ENCODE data around the gene FOXP1.
"Not testable (repeated sequence)": the region's sequence is repeated elsewhere in the genome, so short reads cannot be mapped to it uniquely, and the experiment has no call there.

The FOXP1 gene

DNA sequence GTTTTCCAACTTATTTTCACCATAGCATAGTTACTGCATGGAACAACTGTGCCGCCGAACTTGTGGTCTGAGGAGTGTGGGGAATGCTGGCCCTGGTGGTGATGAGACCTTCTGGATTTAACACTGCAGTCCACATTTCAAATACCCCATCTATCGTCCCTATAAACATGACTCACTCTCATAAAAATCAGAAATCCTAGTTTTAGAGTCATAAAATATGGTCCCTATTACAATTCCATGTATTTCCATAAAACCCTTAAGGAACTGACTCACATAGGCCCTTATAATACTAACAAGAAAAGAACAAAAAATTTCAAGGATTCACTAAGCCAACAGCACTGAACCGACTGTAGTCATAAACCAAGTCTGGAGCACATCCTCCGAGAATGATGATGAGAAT, 147.2 kb downstream of the FOXP1 start:
- H3K27me3 ChIP-seq (replicated peaks; ENCODE audit: control insufficient read depth, insufficient read depth, low read length) = no peaks in the 10 kb centered on the region; the same call in 1 of the 2 replicates
- TF ChIP-seq, protein P1, sequence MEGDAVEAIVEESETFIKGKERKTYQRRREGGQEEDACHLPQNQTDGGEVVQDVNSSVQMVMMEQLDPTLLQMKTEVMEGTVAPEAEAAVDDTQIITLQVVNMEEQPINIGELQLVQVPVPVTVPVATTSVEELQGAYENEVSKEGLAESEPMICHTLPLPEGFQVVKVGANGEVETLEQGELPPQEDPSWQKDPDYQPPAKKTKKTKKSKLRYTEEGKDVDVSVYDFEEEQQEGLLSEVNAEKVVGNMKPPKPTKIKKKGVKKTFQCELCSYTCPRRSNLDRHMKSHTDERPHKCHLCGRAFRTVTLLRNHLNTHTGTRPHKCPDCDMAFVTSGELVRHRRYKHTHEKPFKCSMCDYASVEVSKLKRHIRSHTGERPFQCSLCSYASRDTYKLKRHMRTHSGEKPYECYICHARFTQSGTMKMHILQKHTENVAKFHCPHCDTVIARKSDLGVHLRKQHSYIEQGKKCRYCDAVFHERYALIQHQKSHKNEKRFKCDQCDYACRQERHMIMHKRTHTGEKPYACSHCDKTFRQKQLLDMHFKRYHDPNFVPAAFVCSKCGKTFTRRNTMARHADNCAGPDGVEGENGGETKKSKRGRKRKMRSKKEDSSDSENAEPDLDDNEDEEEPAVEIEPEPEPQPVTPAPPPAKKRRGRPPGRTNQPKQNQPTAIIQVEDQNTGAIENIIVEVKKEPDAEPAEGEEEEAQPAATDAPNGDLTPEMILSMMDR (IDR thresholded peaks at IDR 0.05; ENCODE audit: insufficient read depth, low read length, poor library complexity, severe bottlenecking) = no peak
- H3K4me3 ChIP-seq (replicated peaks; ENCODE audit: low read depth, low read length) = no peak overlapping the region
- no peak for DNase-seq (ENCODE audit: extremely low read depth, insufficient read length)
- no peaks in the 10 kb centered on the region for H3K36me3 ChIP-seq (ENCODE audit: control insufficient read depth, insufficient read depth, low read length)

DNA sequence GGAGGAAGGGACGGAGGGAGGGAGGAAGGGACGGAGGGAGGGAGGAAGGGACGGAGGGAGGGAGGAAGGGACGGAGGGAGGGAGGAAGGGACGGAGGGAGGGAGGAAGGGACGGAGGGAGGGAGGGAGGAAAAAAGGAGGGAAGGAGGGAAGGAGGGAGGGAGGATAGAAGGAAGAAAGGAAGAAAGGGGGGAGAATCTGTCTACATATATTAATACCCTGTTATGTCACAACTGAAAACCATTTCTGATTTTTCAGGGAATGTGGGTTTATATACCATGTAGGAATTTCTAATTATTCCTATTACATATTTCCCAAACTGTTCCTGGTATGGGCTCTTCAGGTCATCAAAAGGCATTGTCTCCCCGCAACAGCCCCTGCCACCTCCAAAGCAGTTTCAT, 147.7 kb downstream of the FOXP1 start:
- H3K36me3 ChIP-seq (ENCODE audit: control insufficient read depth, insufficient read depth, low read length); DNase-seq (ENCODE audit: extremely low read depth, insufficient read length); H3K4me3 ChIP-seq (replicated peaks; ENCODE audit: low read depth, low read length): not testable (repeated sequence)

DNA sequence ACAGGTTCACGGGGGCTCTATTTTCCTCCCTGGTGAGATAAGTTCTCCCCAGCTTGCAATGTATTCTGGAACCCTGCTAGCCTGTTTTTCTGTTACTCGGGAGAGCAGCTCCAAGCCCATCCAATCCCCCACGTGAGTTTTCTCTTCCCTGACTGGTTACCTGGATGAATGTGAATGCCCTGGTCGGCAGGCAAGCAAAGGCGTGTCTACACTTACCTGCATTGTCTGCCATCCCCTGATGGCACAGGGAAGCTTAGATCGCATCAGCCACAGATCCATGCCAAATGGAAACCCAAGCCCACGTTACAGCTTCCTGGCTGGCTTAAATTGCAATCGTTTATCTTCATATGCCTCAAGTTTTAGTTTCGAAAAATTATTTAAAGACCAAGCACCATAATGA, 149.9 kb downstream of the FOXP1 start:
- TF ChIP-seq, protein P1 (IDR thresholded peaks at IDR 0.05; ENCODE audit: insufficient read depth, low read length, poor library complexity, severe bottlenecking) = no peak
- Histone ChIP-seq H3K27me3 (replicated peaks; ENCODE audit: control insufficient read depth, insufficient read depth, low read length) (no peaks in the 10 kb centered on the region; the same call in none of the 2 replicates), H3K4me3 (replicated peaks; ENCODE audit: low read depth, low read length) (no peak overlapping the region), H3K36me3 (ENCODE audit: control insufficient read depth, insufficient read depth, low read length) (no peaks in the 10 kb centered on the region)
- DNase-seq (ENCODE audit: extremely low read depth, insufficient read length) = no peak

More for the DNA sequence above, 147.7 kb downstream of the FOXP1 start:
- not testable (repeated sequence) for H3K27me3 ChIP-seq (replicated peaks; ENCODE audit: control insufficient read depth, insufficient read depth, low read length)

DNA sequence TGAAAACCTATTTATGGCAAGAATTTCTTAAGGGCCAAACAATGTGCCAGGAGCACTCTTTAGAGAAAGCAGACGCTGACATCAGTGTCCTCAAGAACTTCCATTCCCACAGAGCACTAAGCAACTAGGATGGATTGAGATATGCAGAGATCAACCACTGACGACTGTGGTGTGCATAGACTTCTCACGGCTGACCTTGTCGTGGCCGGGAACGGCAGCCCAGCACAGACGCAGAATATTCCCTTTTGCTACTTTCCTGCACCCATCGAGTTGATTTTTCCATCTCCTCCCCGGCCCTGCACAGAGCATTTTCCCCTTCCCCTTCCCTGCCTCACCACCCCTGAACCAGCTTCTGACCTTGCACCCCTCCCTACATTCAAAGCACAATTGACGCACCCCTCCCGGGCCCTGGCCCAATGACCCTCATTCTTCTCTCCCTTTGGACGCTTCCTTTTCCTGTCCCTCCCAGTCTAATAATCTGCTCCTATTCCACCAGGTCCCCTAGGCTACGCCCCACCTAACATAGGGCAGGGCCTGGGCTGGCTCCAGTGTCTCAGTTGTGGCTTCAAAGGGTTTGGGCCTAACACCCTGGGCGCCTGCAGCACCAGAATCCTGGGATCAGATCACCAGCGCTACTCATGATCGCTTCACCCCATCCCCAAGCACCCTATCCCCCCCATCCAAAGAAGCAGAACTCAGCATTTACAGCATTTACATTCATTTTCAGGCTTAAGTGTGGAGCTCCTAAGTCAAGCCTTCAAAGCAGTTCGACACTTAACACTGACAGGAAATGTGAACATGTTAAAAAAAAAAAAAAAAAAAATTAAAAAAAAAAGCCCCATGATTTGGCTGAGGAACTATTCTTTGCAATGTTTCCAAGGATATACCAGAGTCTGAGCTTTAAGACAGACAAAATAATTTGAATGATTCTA, 151.2 kb downstream of the FOXP1 start:
- Histone ChIP-seq H3K27me3 (replicated peaks; ENCODE audit: control insufficient read depth, insufficient read depth, low read length) (no peaks in the 10 kb centered on the region; the same call in 1 of the 2 replicates), H3K36me3 (ENCODE audit: control insufficient read depth, insufficient read depth, low read length) (no peaks in the 10 kb centered on the region), H3K4me3 (replicated peaks; ENCODE audit: low read depth, low read length) (no peak overlapping the region)
- TF ChIP-seq, protein P1 (IDR thresholded peaks at IDR 0.05; ENCODE audit: insufficient read depth, low read length, poor library complexity, severe bottlenecking) = no peak
- DNase-seq (ENCODE audit: extremely low read depth, insufficient read length) = no peak

DNA sequence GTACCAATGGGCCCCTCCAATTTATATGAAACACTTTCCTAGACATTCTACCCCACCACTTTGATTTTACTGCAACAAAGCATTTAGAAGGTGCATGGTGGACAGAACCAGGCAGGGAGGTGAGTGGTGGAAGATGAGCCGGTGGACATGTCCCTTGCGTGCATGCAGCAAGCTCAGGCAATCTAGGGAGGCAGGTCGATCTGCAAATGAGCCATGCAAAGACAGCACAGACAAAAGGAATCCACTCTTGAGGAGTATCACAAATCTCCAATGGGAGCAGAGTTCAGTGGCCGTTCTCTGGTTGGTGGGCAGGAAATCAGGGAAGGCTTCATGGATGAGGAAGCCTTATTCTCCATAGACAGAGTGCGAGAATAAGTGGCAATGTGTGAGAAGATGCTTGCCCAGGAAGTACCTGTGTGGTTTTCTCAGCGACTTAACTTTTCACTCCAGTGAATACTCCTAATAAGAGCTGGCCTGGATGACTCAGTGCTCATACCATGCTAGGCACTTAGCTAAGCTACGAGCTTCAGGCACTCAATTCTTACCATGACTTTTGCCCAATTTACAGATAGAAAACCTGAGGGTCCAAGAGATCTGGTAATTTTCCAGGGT, 152.5 kb downstream of the FOXP1 start:
- H3K4me3 ChIP-seq (replicated peaks; ENCODE audit: low read depth, low read length) = no peak overlapping the region
- TF ChIP-seq, protein P1 (IDR thresholded peaks at IDR 0.05; ENCODE audit: insufficient read depth, low read length, poor library complexity, severe bottlenecking) = no peak
- DNase-seq (ENCODE audit: extremely low read depth, insufficient read length) = no peak
- no peaks in the 10 kb centered on the region; the same call in 1 of the 2 replicates for H3K27me3 ChIP-seq (replicated peaks; ENCODE audit: control insufficient read depth, insufficient read depth, low read length)
- H3K36me3 ChIP-seq (ENCODE audit: control insufficient read depth, insufficient read depth, low read length) = no peaks in the 10 kb centered on the region

DNA sequence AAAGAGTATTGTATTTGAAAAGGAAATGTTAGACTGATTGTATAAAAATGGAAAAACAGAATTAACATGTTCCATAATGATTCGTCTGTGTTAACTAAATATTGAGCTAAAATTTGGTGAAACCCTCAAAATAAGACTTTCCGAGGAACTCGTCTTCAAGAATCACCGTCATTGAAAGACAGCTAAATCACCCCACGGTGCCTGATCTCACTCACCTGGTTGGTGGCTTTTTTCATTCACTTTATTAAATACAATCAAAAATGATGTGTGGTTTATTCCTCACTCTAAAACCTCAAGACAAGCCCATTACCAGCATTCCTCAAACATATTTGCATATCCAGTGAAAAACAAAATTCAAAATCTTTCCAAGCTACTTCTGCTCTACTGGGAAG, 153.9 kb downstream of the FOXP1 start:
- no peak overlapping the region for H3K4me3 ChIP-seq (replicated peaks; ENCODE audit: low read depth, low read length)
- TF ChIP-seq, protein P1 (IDR thresholded peaks at IDR 0.05; ENCODE audit: insufficient read depth, low read length, poor library complexity, severe bottlenecking) = no peak
- H3K27me3 ChIP-seq (replicated peaks; ENCODE audit: control insufficient read depth, insufficient read depth, low read length) = no peaks in the 10 kb centered on the region; the same call in 1 of the 2 replicates
- DNase-seq (ENCODE audit: extremely low read depth, insufficient read length) = no peak
- no peaks in the 10 kb centered on the region for H3K36me3 ChIP-seq (ENCODE audit: control insufficient read depth, insufficient read depth, low read length)
